ENCODE measurements around the gene TMC3.
A peak's percentile ranks its signal among the peaks of the same experiment; 100 is the strongest.
"Not testable (repeated sequence)": the region's sequence is repeated elsewhere in the genome, so short reads cannot be mapped to it uniquely, and the experiment has no call there.

TMC3 gene

GRCh38 chr15:81343371-81343770, 30.6 kb downstream of the TMC3 start:
- no peak for DNase-seq

GRCh38 chr15:81341351-81341750, 32.7 kb downstream of the TMC3 start:
- DNase-seq = no peak

DNA sequence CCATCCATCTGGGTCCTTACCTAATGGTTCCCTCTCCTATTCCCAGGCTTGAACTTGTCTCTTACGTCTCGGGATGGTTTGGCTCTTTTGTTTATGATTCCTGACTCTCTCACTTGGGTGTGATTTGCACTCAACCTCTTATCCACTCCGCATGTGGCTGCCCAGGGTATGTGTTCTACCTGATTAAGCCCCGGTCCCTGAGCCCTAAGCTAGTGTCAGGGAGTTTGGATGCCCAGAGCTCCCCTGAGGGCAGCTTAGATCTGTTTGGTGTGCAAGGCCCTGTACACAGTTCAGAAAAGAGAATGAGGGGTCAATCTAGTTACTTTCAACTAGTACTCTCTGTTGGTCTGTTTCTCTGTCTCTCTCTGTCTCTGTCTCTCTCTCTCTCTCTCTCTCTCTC, 34.2 kb downstream of the TMC3 start:
- no peak for DNase-seq

GRCh38 chr15:81339321-81339720, 34.7 kb downstream of the TMC3 start:
- no peak for DNase-seq

- no peak for DNase-seq
Observed at GRCh38 chr15:81338170-81339007, 35.6 kb downstream of the TMC3 start.

DNA sequence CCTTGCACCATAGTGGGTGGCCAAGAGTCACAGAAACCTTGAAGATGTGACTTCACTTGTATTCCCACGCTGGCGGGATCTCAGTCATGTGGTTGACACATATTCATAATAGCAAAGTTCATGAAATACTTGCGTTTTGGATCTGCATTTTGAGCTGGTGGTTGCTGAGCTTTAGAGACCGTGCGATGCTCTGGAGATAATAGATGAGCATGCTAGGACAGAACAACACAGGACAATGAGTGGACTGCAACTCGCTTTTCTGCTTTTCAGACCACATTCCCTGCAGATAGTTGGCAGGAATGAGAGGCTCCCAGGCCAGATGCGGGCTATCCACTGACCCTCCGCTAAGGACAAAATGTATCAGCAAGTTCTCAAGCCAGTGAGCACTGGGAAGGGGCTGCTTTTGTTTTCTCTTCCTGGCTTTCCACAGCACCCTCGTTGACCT, 36.3 kb downstream of the TMC3 start:
- no peak for DNase-seq

DNA sequence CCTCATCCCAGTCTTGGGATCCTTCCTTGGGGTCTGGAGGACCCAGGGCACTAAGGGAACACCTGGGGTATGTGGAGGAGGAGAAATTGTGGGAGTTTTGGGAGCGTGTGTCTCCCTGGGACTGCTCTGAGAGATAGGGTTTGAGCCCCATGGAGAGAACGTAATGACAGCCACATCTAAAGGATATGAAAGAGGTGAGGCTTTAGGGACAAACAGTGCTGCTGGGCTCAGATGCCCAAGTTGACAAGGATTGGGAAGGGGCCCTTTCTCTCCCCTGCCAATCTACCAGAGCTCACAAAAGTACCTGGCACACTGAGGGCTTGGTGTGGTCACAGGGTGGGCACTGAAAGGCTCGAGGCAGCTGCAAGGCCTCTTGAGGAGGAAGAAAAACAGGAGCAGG, 36.8 kb downstream of the TMC3 start:
- no peak for DNase-seq

- no peak for DNase-seq
Observed at GRCh38 chr15:81336568-81336967, 37.4 kb downstream of the TMC3 start.

- no peak for DNase-seq
Observed at GRCh38 chr15:81335631-81336030, 38.4 kb downstream of the TMC3 start.

DNA sequence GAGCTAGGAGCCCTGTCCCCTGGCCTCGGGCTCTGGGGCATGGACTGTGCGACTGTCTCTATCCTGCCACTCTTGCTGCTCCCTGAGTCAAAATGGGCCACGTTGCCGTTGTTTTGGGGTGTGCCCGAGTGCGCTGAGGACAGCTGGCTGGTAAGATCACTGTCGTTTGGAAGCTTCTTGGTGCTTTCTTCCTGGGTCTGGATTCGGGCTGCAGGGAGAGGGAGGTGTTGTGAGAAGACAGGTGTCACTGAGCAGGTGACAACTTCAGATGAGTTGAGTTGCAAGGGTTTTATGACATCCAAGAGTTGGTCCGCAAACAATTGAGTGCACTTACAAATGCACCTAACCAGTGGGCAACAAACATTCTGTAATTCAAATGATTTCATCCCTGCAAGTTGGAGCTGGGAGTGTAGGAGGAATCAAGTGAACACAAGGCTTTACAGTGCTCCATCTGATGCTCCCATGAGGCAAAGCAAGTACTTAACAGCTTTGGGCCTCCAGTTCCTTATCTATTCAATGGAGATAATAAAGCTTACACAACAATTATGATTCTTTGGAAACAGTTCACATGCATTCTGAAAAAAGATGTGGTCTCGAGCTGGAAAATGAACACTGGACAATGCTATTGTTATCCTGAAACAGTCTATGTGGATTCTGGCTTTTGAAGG, 39.1 kb downstream of the TMC3 start:
- no peak for DNase-seq

- no peak for DNase-seq
Observed at GRCh38 chr15:81333363-81333762, 40.6 kb downstream of the TMC3 start.

GRCh38 chr15:81332326-81332725, 41.7 kb downstream of the TMC3 start:
- DNase-seq = no peak

DNA sequence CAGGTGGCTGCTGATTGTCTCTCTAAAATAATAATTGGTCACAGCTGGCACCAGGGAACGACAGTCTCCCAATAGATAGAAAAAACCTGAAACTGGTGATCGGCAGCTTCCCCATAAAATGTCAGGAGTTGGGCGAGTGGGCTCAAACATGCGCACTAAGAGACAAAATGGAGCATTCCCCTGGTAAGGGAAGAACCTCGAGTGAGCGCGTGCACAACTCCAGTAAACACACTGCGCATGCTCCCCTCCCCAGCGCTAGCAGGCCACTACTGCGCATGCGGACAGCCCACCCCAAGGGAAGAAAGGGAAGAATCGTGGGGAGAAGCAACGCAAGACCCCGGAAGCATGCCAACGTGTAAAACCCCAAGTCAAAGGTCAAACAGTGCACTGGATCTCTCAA, 42.4 kb downstream of the TMC3 start:
- DNase-seq = no peak

DNA sequence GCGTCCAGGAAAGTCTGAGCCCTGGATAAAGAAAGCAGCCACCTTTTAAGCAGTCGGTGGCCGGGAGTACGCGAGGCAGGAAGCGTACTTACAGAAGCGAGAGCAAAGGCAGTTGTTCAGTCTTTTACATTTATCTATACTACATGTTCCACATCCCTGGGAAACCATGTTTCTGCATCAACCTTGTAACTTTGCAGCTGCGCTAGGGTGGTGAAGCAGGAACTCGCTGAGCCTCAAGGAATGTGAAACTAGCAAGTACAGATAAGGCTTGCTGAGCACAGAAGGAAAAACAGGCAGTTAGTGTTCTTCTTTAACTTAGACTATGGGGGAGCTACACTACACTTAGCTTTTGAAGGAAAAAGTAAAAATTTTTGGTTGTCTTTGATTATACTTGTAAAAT, 42.9 kb downstream of the TMC3 start:
- not testable (repeated sequence) for DNase-seq

- DNase-seq = no peak
Observed at GRCh38 chr15:81330366-81331090, 43.5 kb downstream of the TMC3 start.

DNA sequence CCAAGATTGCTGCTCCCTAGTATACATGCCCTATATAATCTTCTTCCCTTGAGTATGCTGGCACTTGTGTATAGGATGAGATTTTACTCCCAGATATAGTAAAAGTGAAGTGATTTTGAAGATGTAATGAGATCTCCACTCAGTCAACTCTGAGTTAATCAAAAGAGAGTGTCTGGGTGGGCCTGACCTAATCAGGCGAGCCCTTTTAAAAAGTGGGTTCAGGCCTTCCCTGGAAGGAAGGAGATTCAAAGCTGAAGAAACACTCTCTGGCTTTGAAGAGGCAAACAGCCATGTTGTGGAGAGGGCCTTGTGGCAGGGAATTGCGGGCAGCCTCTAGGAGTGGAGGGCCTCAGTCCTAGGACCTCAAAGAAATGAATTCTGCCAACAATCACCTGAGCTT, 44.6 kb downstream of the TMC3 start:
- DNase-seq = no peak

DNA sequence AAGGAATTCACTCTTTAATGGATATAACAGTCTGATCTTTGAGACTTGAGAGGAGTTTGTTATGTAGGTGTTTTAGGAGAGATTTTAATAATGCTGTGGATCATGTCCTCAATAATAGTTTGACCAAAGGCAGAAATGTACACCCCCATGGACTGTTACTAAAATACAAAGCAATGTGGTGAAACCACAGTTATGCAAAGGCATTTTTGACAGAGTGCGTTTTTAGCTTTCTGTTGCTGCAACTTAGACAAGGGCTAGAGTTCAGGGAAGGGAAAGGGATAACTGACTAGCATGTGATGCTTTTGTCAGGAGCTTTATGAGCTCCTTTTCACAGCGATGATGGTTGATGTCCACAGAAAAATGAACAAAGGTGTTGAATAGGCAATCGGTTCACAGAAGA, 46.5 kb downstream of the TMC3 start:
- no peak for DNase-seq

- no peak for DNase-seq
Observed at GRCh38 chr15:81326466-81327212, 47.4 kb downstream of the TMC3 start.

- DNase-seq = peak; percentile 89
Observed at GRCh38 chr15:81323944-81324881, 49.8 kb downstream of the TMC3 start, which contains the start of gene STARD5. Gene STARD5 (minus strand): TSS chr15:81324141. CDS start chr15:81324099, 42 bp downstream.

DNA sequence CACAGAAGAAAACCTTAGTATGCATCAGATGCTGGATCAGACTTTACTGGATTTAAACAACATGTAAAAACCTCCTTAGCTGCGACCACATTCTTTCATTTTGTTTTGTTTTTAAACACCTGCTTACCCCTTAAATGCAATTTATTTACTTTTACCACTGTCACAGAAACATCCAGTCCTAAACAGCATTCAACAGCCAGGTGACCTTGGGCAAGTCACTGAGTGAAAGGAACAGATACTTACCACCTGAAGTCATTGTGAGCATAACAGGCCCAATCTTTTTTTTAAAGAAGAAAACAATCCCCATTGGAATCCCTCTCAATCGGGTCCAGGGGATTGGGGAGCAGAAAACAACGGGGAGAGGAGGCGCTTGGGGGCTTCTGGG, 50.5 kb downstream of the TMC3 start:
- DNase-seq = no peak

GRCh38 chr15:81322676-81323253, 51.2 kb downstream of the TMC3 start:
- DNase-seq = no peak
